ENCODE measurements around the gene CCR5AS.

CCR5AS gene

DNA sequence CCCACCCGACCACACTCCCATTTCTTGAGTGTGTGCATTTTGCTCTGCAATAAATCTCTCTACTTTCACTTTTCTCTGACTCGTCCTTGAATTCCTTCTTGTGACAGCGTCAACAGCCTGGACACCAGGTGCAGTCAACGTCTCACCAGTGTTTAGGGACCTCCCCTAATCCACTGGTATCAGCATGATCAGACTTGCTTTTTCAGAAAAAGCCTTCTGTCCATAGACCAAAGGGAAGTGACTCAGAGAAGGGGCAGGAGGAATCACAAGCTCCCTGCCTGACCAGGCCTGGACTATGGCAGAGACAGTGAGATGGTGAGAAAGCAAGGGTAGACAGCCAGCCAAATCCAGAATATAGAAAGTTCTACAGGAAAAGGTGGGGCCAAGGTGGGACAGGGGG, 20.7 kb downstream of the CCR5AS start:
- TF ChIP-seq CTCF (IDR thresholded peaks at IDR 0.05; ENCODE audit: control insufficient read depth, extremely low read depth, insufficient read depth): no peak
- DNase-seq (ENCODE audit: low read depth): no peak
- H3K4me3 ChIP-seq (ENCODE audit: low read depth, low read length): no peak overlapping the region

GRCh38 chr3:46383951-46384330, 22.9 kb downstream of the CCR5AS start:
- no peak overlapping the region for H3K4me3 ChIP-seq (ENCODE audit: low read depth, low read length)
- TF ChIP-seq CTCF (IDR thresholded peaks at IDR 0.05; ENCODE audit: control insufficient read depth, extremely low read depth, insufficient read depth): no peak
- DNase-seq (ENCODE audit: low read depth): no peak

- no peak for DNase-seq (ENCODE audit: low read depth)
- H3K4me3 ChIP-seq (ENCODE audit: low read depth, low read length): no peak overlapping the region
Observed at GRCh38 chr3:46383211-46383950, 23.5 kb downstream of the CCR5AS start.

GRCh38 chr3:46381625-46382024, 25.2 kb downstream of the CCR5AS start:
- no peak overlapping the region for H3K4me3 ChIP-seq (ENCODE audit: low read depth, low read length)
- no peak for DNase-seq (ENCODE audit: low read depth)
- no peak for TF ChIP-seq CTCF (IDR thresholded peaks at IDR 0.05; ENCODE audit: control insufficient read depth, extremely low read depth, insufficient read depth)

More at GRCh38 chr3:46383211-46383950, 23.5 kb downstream of the CCR5AS start:
- no peak for TF ChIP-seq CTCF (IDR thresholded peaks at IDR 0.05; ENCODE audit: control insufficient read depth, extremely low read depth, insufficient read depth)

DNA sequence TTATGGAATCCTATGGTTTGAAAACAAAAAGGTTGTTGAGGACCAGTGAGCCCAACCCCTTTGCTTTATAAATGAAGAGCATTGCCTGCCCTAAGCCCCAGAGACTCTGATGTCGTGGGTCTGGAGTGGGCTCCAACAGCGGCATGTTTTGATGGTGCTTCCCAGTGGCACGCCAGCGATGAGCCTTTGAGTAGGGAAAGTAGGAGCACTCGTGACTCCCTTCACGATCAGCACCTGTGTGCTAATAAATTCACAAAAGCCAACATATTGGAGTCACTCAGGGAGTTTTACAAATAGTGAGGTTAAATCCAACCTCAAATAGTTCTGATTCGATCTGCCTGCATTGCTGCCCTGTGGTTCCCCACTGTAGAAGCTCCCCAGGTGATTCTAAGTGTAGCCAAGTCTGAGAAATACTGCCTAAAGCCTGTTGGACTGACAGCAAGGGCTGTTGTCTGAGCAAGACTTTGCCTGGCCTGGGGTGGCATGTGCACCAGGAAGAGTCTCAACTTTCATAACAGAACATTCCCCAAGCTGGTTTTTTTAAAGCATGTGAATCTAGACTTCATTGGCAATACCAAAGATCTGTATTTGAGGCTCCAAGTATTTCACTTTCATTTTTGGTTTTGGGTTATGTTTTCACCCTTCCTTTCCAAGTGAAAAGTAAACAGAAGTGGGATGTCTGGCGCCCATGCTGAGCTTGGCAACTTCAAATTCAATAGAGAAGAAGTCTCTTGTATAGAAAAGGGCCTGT, 26.2 kb downstream of the CCR5AS start:
- H3K4me3 ChIP-seq (ENCODE audit: low read depth, low read length): no peak overlapping the region
- no peak for DNase-seq (ENCODE audit: low read depth)
- no peak for TF ChIP-seq CTCF (IDR thresholded peaks at IDR 0.05; ENCODE audit: control insufficient read depth, extremely low read depth, insufficient read depth)

DNA sequence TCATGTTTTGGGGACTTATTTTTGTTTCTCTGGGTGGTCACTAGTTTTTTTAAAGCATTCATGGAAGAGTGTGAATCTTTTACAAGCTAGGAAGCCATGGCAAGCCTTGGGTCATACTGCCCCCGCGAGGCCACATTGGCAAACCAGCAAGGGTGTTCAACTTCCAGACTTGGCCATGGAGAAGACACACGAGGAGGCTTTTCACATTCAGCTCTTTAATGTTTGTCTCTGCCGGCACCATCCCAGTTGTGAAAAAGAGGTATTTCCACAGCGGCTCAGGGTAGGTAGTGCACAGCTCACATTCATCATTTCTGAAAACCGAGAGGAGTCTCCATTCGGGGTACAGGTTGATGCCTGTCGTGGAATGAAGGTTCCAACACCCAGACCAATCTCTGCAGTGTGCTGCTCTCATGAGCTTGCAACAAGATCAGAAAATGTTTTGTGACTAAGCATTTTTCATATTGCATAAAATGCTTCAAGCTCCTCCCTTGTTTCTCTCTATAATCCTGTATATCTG, 28.4 kb downstream of the CCR5AS start:
- no peak overlapping the region for H3K4me3 ChIP-seq (ENCODE audit: low read depth, low read length)
- peak; percentile 46 for DNase-seq (ENCODE audit: low read depth)
- TF ChIP-seq CTCF (IDR thresholded peaks at IDR 0.05; ENCODE audit: control insufficient read depth, extremely low read depth, insufficient read depth): peak; percentile 94
